Stimulated activated CD8-positive, alpha-beta memory T cell treated with anti-CD3 and anti-CD28 coated beads, Interleukin-15, amount 100 ng/mL, for 48 hours (primary cell): ENCODE results near the gene DST.
"Not testable (repeated sequence)": the region's sequence is repeated elsewhere in the genome, so short reads cannot be mapped to it uniquely, and the experiment has no call there.

Experiments
- DNase-seq, 2 donors: peaks; one replicate each; pipeline ENCODE4 v3.0.0-alpha.2; 2020; ENCODE audit warnings: low read depth in 2 of 2

DST gene

GRCh38 chr6:56517155-56517745, 125.4 kb downstream of the DST start:
- no peak for DNase-seq

- DNase-seq = no peak
Observed at GRCh38 chr6:56516003-56516402, 126.7 kb downstream of the DST start.

GRCh38 chr6:56515081-56515905, 127.4 kb downstream of the DST start:
- no peak for DNase-seq

- DNase-seq = no peak
Observed at GRCh38 chr6:56514395-56514794, 128.3 kb downstream of the DST start.

- no peak for DNase-seq
Observed at GRCh38 chr6:56513631-56514030, 129.1 kb downstream of the DST start.

GRCh38 chr6:56511591-56511990, 131.1 kb downstream of the DST start:
- no peak for DNase-seq

GRCh38 chr6:56510984-56511531, 131.6 kb downstream of the DST start:
- no peak for DNase-seq

- DNase-seq = no peak
Observed at GRCh38 chr6:56509031-56509430, 133.7 kb downstream of the DST start.

- DNase-seq = no peak
Observed at GRCh38 chr6:56507517-56507916, 135.2 kb downstream of the DST start.

GRCh38 chr6:56505512-56506260, 137.0 kb downstream of the DST start:
- DNase-seq = no peak

GRCh38 chr6:56501993-56502392, 140.7 kb downstream of the DST start:
- no peak for DNase-seq

GRCh38 chr6:56499095-56499494, 143.6 kb downstream of the DST start:
- DNase-seq = no peak

GRCh38 chr6:56497691-56498090, 145.0 kb downstream of the DST start:
- DNase-seq = no peak

GRCh38 chr6:56497240-56497639, 145.4 kb downstream of the DST start:
- no peak for DNase-seq

GRCh38 chr6:56496650-56497049, 146.0 kb downstream of the DST start:
- not testable (repeated sequence) for DNase-seq

- no peak for DNase-seq
Observed at GRCh38 chr6:56495654-56496053, 147.0 kb downstream of the DST start.

- no peak for DNase-seq
Observed at GRCh38 chr6:56491606-56492328, 150.9 kb downstream of the DST start.

GRCh38 chr6:56490993-56491392, 151.7 kb downstream of the DST start:
- no peak for DNase-seq

GRCh38 chr6:56489559-56489958, 153.1 kb downstream of the DST start:
- DNase-seq = no peak

- DNase-seq = no peak
Observed at GRCh38 chr6:56488281-56488680, 154.4 kb downstream of the DST start.

GRCh38 chr6:56486681-56487080, 156.0 kb downstream of the DST start:
- no peak for DNase-seq

- DNase-seq = no peak
Observed at GRCh38 chr6:56484669-56485068, 158.0 kb downstream of the DST start.
